Sigmoid colon (tissue), 4 donors: ENCODE measurements around the gene ENTPD6.

Experiments used
- CTCF ChIP-seq, 4 experiments: fragments of 450-650 bp in 3 of 4; fragments of 200-600 bp in 1 of 4; IDR thresholded peaks; one replicate each; pipeline ENCODE4 v1.5.1; 2016 to 2019; ENCODE audit warnings: antibody characterized with exemption in 4 of 4, mild to moderate bottlenecking in 3 of 4, moderate library complexity in 2 of 4
- POLR2A ChIP-seq, 2 donors: fragments of 450-650 bp; IDR thresholded peaks; one replicate each; pipeline ENCODE4 v1.6.1; 2016; ENCODE audit warnings: antibody characterized with exemption in 2 of 2, mild to moderate bottlenecking in 2 of 2, moderate library complexity in 2 of 2
- POLR2AphosphoS5 ChIP-seq, 4 donors: sonication (generic); formaldehyde crosslinking; IDR thresholded peaks; one replicate each; pipeline ENCODE4 v1.6.1; 2017; ENCODE audit warnings: antibody characterized with exemption in 4 of 4

- TF ChIP-seq CTCF (IDR thresholded peaks at IDR 0.05) (no peak), POLR2A (IDR thresholded peaks at IDR 0.05) (no peak), POLR2AphosphoS5 (IDR thresholded peaks at IDR 0.05) (no peak)
Observed at GRCh38 chr20:25177890-25178321, 17.6 kb upstream of the ENTPD6 start.
